H1 (cell line): ENCODE measurements around the gene USB1. TPM values are rescaled to one million over a fixed set of nuclear protein-coding genes. Genes with fewer than 3 reads are reported as not detected.

Experiments used
- CEBPB ChIP-seq: IDR thresholded peaks from 2 replicates; pipeline ENCODE4 v1.6.1; 2012; ENCODE audit warnings: low read depth, low read length
- CHD1 ChIP-seq: IDR thresholded peaks from 2 replicates; pipeline ENCODE4 v1.6.1; 2012; ENCODE audit warnings: low read depth, low read length, improper control_type of control experiment
- CREB1 ChIP-seq: IDR thresholded peaks from 2 replicates; pipeline ENCODE4 v1.6.1; 2012; ENCODE audit warnings: inconsistent platforms
- FOSL1 ChIP-seq: IDR thresholded peaks from 2 replicates; pipeline ENCODE4 v1.6.1; 2011; ENCODE audit warnings: mild to moderate bottlenecking, low read depth, low read length, moderate library complexity; ENCODE audit not compliant: insufficient read depth
- HDAC2 ChIP-seq, 2 experiments: fragments of 300-600 bp in 1 of 2; sonication (generic) in 1 of 2; IDR thresholded peaks; 2 replicates each; pipeline ENCODE4 v1.6.1; 2011 to 2012; ENCODE audit warnings: low read depth in 2 of 2, low read length in 2 of 2, mild to moderate bottlenecking in 2 of 2, moderate library complexity in 2 of 2, borderline replicate concordance in 1 of 2, inconsistent platforms in 1 of 2
- KDM5A ChIP-seq: fragments of 200-600 bp; IDR thresholded peaks from 2 replicates; pipeline ENCODE4 v1.7.1; 2012; ENCODE audit warnings: mild to moderate bottlenecking, low read length, inconsistent platforms, mixed read lengths
- NANOG ChIP-seq: IDR thresholded peaks from 2 replicates; pipeline ENCODE4 v1.6.1; 2011; ENCODE audit warnings: low read length, low read depth, mild to moderate bottlenecking, inconsistent platforms; ENCODE audit not compliant: insufficient read depth, poor library complexity, severe bottlenecking
- POLR2AphosphoS5 ChIP-seq: IDR thresholded peaks from 2 replicates; pipeline ENCODE4 v1.6.1; 2011; ENCODE audit warnings: low read depth, low read length
- POU5F1 ChIP-seq: IDR thresholded peaks from 2 replicates; pipeline ENCODE4 v1.6.1; 2011; ENCODE audit warnings: low read depth, mild to moderate bottlenecking, low read length, moderate library complexity
- RFX5 ChIP-seq: IDR thresholded peaks from 2 replicates; pipeline ENCODE4 v1.6.1; 2011; ENCODE audit warnings: low read depth, low read length, improper control_type of control experiment, borderline replicate concordance
- SIRT6 ChIP-seq: IDR thresholded peaks from one replicate; pipeline ENCODE4 v1.7.1; 2012; ENCODE audit warnings: low read length, inconsistent platforms
- polyA plus RNA-seq, 7 experiments: library from polyadenylated mRNA; depleted of rRNA in 3 of 7; stranded (reverse) in 5 of 7; unstranded in 2 of 7; fragments of >200 nt in 5 of 7; fragments of 200-250 nt in 2 of 7; gene quantifications; 1 replicate in 5 of 7; 2 replicates in 1 of 7; 4 replicates in 1 of 7; pipeline versions ENCODE4 v1.2.1 to v1.2.3, GENCODE V29; 2011 to 2013; ENCODE audit warnings: missing spikeins in 2 of 7, mixed read lengths in 2 of 7
- total RNA-seq: library from RNA; stranded (reverse); fragmentation: NEBNext Ultra II Directional; extraction: Animal tissue kit (Norgen Biotek cat#: 25700); gene quantifications from 2 replicates; pipeline ENCODE4 v1.2.1, GENCODE V29; 2021
- TF ChIP-seq, protein P1 (sequence below): fragments of 300-600 bp; sonication (generic); IDR thresholded peaks from 2 replicates; pipeline ENCODE4 v1.7.1; 2012; ENCODE audit warnings: low read length, moderate library complexity, mild to moderate bottlenecking, inconsistent platforms; ENCODE audit not compliant: insufficient replicate concordance

USB1 gene
- total and polyA plus RNA-seq, 2 of the 8 experiments (the other 6 are each of a cell fraction or from before 2014, with no cell fraction given): 65.4 to 75.9 TPM

GRCh38 chr16:58043571-58044155, 42.5 kb downstream of the USB1 start (continued):
- TF ChIP-seq, protein P1, sequence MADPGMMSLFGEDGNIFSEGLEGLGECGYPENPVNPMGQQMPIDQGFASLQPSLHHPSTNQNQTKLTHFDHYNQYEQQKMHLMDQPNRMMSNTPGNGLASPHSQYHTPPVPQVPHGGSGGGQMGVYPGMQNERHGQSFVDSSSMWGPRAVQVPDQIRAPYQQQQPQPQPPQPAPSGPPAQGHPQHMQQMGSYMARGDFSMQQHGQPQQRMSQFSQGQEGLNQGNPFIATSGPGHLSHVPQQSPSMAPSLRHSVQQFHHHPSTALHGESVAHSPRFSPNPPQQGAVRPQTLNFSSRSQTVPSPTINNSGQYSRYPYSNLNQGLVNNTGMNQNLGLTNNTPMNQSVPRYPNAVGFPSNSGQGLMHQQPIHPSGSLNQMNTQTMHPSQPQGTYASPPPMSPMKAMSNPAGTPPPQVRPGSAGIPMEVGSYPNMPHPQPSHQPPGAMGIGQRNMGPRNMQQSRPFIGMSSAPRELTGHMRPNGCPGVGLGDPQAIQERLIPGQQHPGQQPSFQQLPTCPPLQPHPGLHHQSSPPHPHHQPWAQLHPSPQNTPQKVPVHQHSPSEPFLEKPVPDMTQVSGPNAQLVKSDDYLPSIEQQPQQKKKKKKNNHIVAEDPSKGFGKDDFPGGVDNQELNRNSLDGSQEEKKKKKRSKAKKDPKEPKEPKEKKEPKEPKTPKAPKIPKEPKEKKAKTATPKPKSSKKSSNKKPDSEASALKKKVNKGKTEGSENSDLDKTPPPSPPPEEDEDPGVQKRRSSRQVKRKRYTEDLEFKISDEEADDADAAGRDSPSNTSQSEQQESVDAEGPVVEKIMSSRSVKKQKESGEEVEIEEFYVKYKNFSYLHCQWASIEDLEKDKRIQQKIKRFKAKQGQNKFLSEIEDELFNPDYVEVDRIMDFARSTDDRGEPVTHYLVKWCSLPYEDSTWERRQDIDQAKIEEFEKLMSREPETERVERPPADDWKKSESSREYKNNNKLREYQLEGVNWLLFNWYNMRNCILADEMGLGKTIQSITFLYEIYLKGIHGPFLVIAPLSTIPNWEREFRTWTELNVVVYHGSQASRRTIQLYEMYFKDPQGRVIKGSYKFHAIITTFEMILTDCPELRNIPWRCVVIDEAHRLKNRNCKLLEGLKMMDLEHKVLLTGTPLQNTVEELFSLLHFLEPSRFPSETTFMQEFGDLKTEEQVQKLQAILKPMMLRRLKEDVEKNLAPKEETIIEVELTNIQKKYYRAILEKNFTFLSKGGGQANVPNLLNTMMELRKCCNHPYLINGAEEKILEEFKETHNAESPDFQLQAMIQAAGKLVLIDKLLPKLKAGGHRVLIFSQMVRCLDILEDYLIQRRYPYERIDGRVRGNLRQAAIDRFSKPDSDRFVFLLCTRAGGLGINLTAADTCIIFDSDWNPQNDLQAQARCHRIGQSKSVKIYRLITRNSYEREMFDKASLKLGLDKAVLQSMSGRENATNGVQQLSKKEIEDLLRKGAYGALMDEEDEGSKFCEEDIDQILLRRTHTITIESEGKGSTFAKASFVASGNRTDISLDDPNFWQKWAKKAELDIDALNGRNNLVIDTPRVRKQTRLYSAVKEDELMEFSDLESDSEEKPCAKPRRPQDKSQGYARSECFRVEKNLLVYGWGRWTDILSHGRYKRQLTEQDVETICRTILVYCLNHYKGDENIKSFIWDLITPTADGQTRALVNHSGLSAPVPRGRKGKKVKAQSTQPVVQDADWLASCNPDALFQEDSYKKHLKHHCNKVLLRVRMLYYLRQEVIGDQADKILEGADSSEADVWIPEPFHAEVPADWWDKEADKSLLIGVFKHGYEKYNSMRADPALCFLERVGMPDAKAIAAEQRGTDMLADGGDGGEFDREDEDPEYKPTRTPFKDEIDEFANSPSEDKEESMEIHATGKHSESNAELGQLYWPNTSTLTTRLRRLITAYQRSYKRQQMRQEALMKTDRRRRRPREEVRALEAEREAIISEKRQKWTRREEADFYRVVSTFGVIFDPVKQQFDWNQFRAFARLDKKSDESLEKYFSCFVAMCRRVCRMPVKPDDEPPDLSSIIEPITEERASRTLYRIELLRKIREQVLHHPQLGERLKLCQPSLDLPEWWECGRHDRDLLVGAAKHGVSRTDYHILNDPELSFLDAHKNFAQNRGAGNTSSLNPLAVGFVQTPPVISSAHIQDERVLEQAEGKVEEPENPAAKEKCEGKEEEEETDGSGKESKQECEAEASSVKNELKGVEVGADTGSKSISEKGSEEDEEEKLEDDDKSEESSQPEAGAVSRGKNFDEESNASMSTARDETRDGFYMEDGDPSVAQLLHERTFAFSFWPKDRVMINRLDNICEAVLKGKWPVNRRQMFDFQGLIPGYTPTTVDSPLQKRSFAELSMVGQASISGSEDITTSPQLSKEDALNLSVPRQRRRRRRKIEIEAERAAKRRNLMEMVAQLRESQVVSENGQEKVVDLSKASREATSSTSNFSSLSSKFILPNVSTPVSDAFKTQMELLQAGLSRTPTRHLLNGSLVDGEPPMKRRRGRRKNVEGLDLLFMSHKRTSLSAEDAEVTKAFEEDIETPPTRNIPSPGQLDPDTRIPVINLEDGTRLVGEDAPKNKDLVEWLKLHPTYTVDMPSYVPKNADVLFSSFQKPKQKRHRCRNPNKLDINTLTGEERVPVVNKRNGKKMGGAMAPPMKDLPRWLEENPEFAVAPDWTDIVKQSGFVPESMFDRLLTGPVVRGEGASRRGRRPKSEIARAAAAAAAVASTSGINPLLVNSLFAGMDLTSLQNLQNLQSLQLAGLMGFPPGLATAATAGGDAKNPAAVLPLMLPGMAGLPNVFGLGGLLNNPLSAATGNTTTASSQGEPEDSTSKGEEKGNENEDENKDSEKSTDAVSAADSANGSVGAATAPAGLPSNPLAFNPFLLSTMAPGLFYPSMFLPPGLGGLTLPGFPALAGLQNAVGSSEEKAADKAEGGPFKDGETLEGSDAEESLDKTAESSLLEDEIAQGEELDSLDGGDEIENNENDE: no peak
- TF ChIP-seq KDM5A (no peak), SIRT6 (no peak), POLR2AphosphoS5 (no peak), NANOG (no peak), FOSL1 (no peak), POU5F1 (no peak), CHD1 (no peak), HDAC2 (IDR thresholded peaks at IDR 0.05; ENCODE audit: borderline replicate concordance in 1 of 2, low read depth in 2 of 2, low read length in 2 of 2) (no peak), RFX5 (no peak), CREB1 (no peak), CEBPB (no peak)
